Heart right ventricle (tissue), 16 donors: ENCODE data around the gene UNCX. TPM values are rescaled to one million over a fixed set of nuclear protein-coding genes. Genes with fewer than 3 reads are reported as not detected.
"Not testable (repeated sequence)": the region's sequence is repeated elsewhere in the genome, so short reads cannot be mapped to it uniquely, and the experiment has no call there.

Experiments
- ATAC-seq, 8 donors: fragments of 200-7000 bp; cut with Tn5 transposase; one replicate each; pipeline ENCODE4 v1.9.1; 2020; ENCODE audit warnings: mild to moderate bottlenecking in 8 of 8, moderate library complexity in 8 of 8, moderate number of reproducible peaks in 1 of 8
- DNase-seq, 2 donors: peaks; one replicate each; pipeline ENCODE4 v3.0.0-alpha.2; 2020
- H3K27ac ChIP-seq, 10 donors: fragments of 200-600 bp; sonication (generic) in 2 of 10; one replicate each; pipeline versions ENCODE4 v1.5.0 to v1.8.0; 2020 to 2022; ENCODE audit warnings: mild to moderate bottlenecking in 3 of 10
- H3K27me3 ChIP-seq, 7 donors: fragments of 200-600 bp; one replicate each; pipeline ENCODE4 v1.8.0; 2021 to 2022; ENCODE audit warnings: mild to moderate bottlenecking in 2 of 7
- H3K36me3 ChIP-seq, 9 donors: fragments of 200-600 bp; sonication (generic) in 1 of 9; one replicate each; pipeline versions ENCODE4 v1.5.0 to v1.8.0; 2020 to 2022; ENCODE audit warnings: mild to moderate bottlenecking in 2 of 9
- H3K4me1 ChIP-seq, 9 donors: fragments of 200-600 bp; sonication (generic) in 1 of 9; one replicate each; pipeline versions ENCODE4 v1.5.0 to v1.8.0; 2020 to 2022; ENCODE audit warnings: mild to moderate bottlenecking in 4 of 9
- H3K4me3 ChIP-seq, 10 donors: fragments of 200-600 bp; sonication (generic) in 2 of 10; one replicate each; pipeline versions ENCODE4 v1.5.0 to v1.8.0; 2020 to 2022; ENCODE audit warnings: mild to moderate bottlenecking in 7 of 10, moderate library complexity in 2 of 10
- H3K9me3 ChIP-seq, 11 donors: fragments of 200-600 bp in 10 of 11; sonication (generic) in 2 of 11; one replicate each; pipeline versions ENCODE4 v1.5.0 to v1.8.0; 2013 to 2022; ENCODE audit warnings: mild to moderate bottlenecking in 2 of 11, control low read depth in 1 of 11, moderate library complexity in 1 of 11
- CTCF ChIP-seq, 9 donors: fragments of 200-600 bp; sonication (generic) in 2 of 9; IDR thresholded peaks; one replicate each; pipeline versions ENCODE4 v1.5.0 to v1.8.0; 2021 to 2022; ENCODE audit warnings: antibody characterized with exemption in 9 of 9, mild to moderate bottlenecking in 5 of 9, moderate library complexity in 1 of 9
- WGBS, 2 donors: extraction: QIAGEN DNeasy Blood & Tissue Kit; methylation state at CpG; one replicate each; pipeline ENCODE4 v1.1.7; 2013; ENCODE audit warnings: inconsistent platforms in 1 of 2; 5-methylcytosine and 5-hydroxymethylcytosine counted together
- intact Hi-C, 10 donors: fragments of 100-400 bp; cut with DNase I; formaldehyde crosslinking; loops; one replicate each; pipeline versions ENCODE4 v1.11.1 to v1.14.2; 2022
- polyA plus RNA-seq, 2 donors: library from polyadenylated mRNA; stranded (reverse); fragments of 200-250 nt; gene quantifications; one replicate each; pipeline ENCODE4 v1.2.3, GENCODE V29; 2013
- total RNA-seq, 10 donors: library from RNA; stranded (reverse); fragmentation: NEBNext Ultra II Directional in 3 of 10; extraction: Animal tissue kit (Norgen Biotek cat#: 25700) in 3 of 10; gene quantifications; one replicate each; pipeline versions ENCODE4 v1.2.1 to v1.2.4, GENCODE V29; 2021 to 2023
- donor health status: Arrhythmogenic right ventricular cardiomyopathy.
- donor health status: ischemic (EF 13 %, LVEDD 7.1; RV severe dilation, severe dysfunction).
- donor health status: healthy with polysubstance abuse.
- donor health status: DM: no; HTN: yes; CAD: no.
- donor health status: DM: no; HTN: no; CAD: no.
- donor health status: ischemic (EF 25% LVEDD 6.9; RV normal size, moderate dysfunction).
- donor health status: ischemic (EF 25% LVEDD 5.7; RV mildly dilated, moderate dysfunction).
- donor health status: healthy.
- donor health status: DM: yes; HTN: yes; CAD: no.
- donor health status: Ischemic cardiomyopathy.
- donor health status: ischemic (EF 35%, LVEDD 5.7; RV mildly dilated, moderate dysfunction).
- donor health status: nonischemic (EF 11% LVEDD 7.7; RV severe dilation, severe dysfunction).
- donor health status: DM: yes; HTN: yes; CAD: no.
- donor health status: PGD.
- donor health status: ischemic (EF 29% LVEDD 5.4; RV normal size, mild dysfunction).
- donor health status: nonischemic (EF 23%, LVEDD 6.1; RV moderate dilation, normal function).

Gene UNCX
- total and polyA plus RNA-seq, 12 donors = not detected

DNA sequence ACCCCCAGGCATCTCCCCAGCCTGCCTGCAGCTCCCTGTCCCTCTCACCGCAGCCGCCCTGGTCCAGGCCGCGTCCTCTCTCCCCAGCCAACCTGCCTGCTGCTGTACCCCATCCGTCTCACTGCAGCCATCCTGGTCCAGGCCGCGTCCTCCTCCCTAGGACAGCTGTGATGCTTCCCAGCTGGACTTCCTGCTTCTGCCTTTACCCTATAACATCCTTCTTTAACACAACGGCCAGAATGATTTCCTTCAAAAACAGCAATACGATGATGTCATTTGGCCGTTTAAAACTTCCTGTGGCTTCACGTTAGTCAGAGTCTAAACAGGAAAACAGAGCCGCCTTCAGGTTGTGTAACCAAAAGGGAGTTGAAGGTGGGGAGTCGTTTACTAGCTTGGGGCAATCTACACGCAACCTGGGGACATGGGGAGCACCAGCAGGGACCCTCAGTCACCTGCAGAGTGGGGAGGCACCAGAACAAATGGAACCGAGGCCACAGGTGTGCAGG, 40.4 kb upstream of the UNCX start:
- ATAC-seq (peak in 3 of 8 donors; percentile 25 to 51 (median 46)), DNase-seq (no peak)
- no peak overlapping the region for H3K4me3 ChIP-seq
- WGBS, 2 donors = 41 to 50% methylated on average over 15 of the region's 15 CpGs
- intact Hi-C loops = loop anchor here in 3 of 10 donors (10.0 kb wide), 1 partner anchor 243 kb away; no protein-coding TSS in a partner anchor
- peaks cover 0 to 51% (median 22%) of the 10 kb centered on the region in 7 donors for H3K27me3 ChIP-seq
- H3K36me3 ChIP-seq = no peaks in the 10 kb centered on the region
- peaks cover 0 to 4% (median 0%) of the 10 kb centered on the region in 11 donors for H3K9me3 ChIP-seq
- peaks cover 0 to 15% (median 0%) of the 10 kb centered on the region in 9 donors for H3K4me1 ChIP-seq
- no peak for TF ChIP-seq CTCF (IDR thresholded peaks at IDR 0.05)
- H3K27ac ChIP-seq = peak overlapping the region in 1 of 10 donors; percentile 31

DNA sequence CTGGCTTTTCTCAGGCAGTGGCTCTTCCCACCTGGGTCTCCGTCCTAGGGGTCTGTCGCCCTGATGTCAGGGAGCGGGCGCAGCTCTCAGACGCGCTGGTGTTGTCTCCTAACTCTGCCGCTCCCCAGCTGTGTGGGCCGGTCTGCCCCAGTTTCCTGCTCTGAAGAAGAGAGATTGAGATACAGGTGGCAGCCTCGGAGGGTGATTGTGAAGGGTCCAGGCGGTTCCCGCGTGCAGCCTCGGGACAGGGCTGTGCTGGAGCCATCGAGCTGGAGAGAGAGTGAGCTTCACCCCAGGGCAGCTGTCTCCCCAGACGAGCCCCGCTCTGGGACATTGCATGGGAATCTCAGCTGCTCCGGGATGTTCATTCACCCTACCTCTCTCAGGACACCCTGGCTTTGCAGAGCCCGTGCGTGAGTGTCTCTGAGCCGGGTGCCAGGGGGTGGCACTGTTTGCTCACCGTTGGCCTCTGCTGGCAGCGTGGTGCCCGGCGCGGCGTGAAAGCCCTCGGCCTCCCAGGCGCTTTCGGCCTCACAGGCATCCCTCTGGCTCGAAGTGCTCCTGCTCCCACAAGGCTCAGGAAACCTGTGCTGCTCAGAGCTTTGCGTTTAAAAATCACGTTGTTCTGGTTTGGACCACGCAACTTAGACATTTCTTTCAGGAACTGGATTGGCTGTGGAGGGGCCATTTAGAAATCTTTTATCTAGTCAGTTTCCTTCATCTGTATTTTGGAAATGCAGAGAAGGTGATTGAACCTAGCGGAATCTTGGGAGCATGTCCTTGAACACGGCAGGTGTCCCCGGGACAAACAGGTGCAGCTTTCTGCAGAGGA, 38.9 kb upstream of the UNCX start:
- intact Hi-C loops = loop anchor here in 3 of 10 donors (10.0 kb wide), 1 partner anchor 241 kb away; no protein-coding TSS in a partner anchor
- DNase-seq = peak; percentile 41 to 60
- Histone ChIP-seq H3K4me1 (peaks cover 0 to 15% (median 0%) of the 10 kb centered on the region in 9 donors), H3K4me3 (no peak overlapping the region), H3K27me3 (peaks cover 0 to 56% (median 29%) of the 10 kb centered on the region in 7 donors), H3K9me3 (peaks cover 0 to 4% (median 0%) of the 10 kb centered on the region in 11 donors), H3K36me3 (no peaks in the 10 kb centered on the region), H3K27ac (no peak overlapping the region)
- peak in 8 of 9 donors; percentile 14 to 63 (median 50) for TF ChIP-seq CTCF (IDR thresholded peaks at IDR 0.05)
- WGBS, 2 donors = 35 to 43% methylated on average over 36 of the region's 36 CpGs
- ATAC-seq = peak; percentile 80 to 94 (median 88)

GRCh38 chr7:1196441-1196840, 36.2 kb upstream of the UNCX start:
- not testable (repeated sequence) for DNase-seq, H3K27ac ChIP-seq, H3K9me3 ChIP-seq, H3K4me3 ChIP-seq, ATAC-seq, H3K36me3 ChIP-seq
- peaks cover 0 to 72% (median 51%) of the 10 kb centered on the region in 7 donors for H3K27me3 ChIP-seq
- intact Hi-C loops = loop anchor here in 3 of 10 donors (10.0 kb wide), 1 partner anchor 238 kb away; no protein-coding TSS in a partner anchor
- WGBS, 2 donors = 35% methylated on average over 2 of the region's 4 CpGs; no CpG with 5 or more reads in 1 of the 2 donors
- H3K4me1 ChIP-seq = peaks cover 0 to 15% (median 0%) of the 10 kb centered on the region in 9 donors

- intact Hi-C loops = loop anchor here in 3 of 10 donors (10.0 kb wide), 1 partner anchor 238 kb away; no protein-coding TSS in a partner anchor
- no peak for TF ChIP-seq CTCF (IDR thresholded peaks at IDR 0.05)
- H3K27me3 ChIP-seq = peaks cover 0 to 74% (median 55%) of the 10 kb centered on the region in 7 donors
- H3K4me1 ChIP-seq = peaks cover 0 to 10% (median 0%) of the 10 kb centered on the region in 9 donors
- no peak for ATAC-seq
- H3K36me3 ChIP-seq = no peaks in the 10 kb centered on the region
- H3K27ac ChIP-seq = no peak overlapping the region
- no peak overlapping the region for H3K4me3 ChIP-seq
- WGBS, 2 donors = 87 to 89% methylated on average over 6 of the region's 6 CpGs
- DNase-seq = no peak
- no peaks in the 10 kb centered on the region for H3K9me3 ChIP-seq
These were observed 35.7 kb upstream of the UNCX start for GRCh38 chr7:1196950-1197349.
